IPS-20b (cell line): ENCODE data around the gene TCN2.

Experiments used
- H3K27ac ChIP-seq: one replicate; pipeline ENCODE4 v1.5.1; 2013; ENCODE audit warnings: low read length
- H3K27me3 ChIP-seq: 2 replicates; pipeline ENCODE4 v1.6.1; 2013; ENCODE audit warnings: mild to moderate bottlenecking, low read length, inconsistent platforms; ENCODE audit not compliant: insufficient read depth
- H3K36me3 ChIP-seq: 2 replicates; pipeline ENCODE4 v1.6.1; 2013; ENCODE audit warnings: low read depth, mild to moderate bottlenecking, inconsistent platforms, low read length, moderate library complexity; ENCODE audit not compliant: insufficient read depth
- H3K4me1 ChIP-seq: 2 replicates; pipeline ENCODE4 v1.6.1; 2013; ENCODE audit warnings: mild to moderate bottlenecking, control low read depth, inconsistent platforms, low read length, moderate library complexity; ENCODE audit not compliant: insufficient read depth
- H3K4me3 ChIP-seq: 2 replicates; pipeline ENCODE4 v1.5.1; 2013; ENCODE audit warnings: mild to moderate bottlenecking, low read length, inconsistent platforms
- H3K9ac ChIP-seq: 2 replicates; pipeline ENCODE4 v1.6.1; 2013; ENCODE audit warnings: low read depth, mild to moderate bottlenecking, inconsistent platforms, low read length, moderate library complexity
- H3K9me3 ChIP-seq: 2 replicates; pipeline ENCODE4 v1.6.1; 2013; ENCODE audit warnings: mild to moderate bottlenecking, low read depth, low read length, inconsistent platforms; ENCODE audit not compliant: insufficient read depth

TCN2 gene

DNA sequence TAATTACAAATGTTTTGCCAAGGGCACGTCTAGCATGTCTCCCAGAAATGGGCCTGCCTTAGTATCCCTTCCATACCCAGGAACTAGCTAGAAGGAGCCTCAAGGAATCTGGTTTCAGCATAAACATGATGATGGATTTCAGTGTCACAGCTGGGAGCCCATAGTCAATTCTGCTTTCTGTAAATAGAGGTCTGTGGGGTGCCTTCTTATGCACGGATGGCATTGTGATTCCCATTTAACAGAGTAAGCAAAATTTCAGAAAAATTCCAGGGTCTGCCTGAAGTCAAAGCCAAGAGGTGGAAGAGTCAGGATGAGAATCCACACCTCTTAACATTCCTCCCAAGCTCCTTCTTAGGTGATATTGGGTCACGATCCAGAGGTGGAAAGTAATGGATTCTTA, 48.6 kb downstream of the TCN2 start:
- H3K9ac ChIP-seq, result 0 out of 2 replicates have a peak overlapping the region, but pooled peaks have one; percentile 0
- no peaks in the 10 kb centered on the region for H3K27me3 ChIP-seq
- no peaks in the 10 kb centered on the region for H3K36me3 ChIP-seq
- no peak overlapping the region for H3K4me3 ChIP-seq
- peaks cover 4% of the 10 kb centered on the region; the same call in 1 of the 2 replicates for H3K4me1 ChIP-seq
- no peak overlapping the region for H3K27ac ChIP-seq
- no peaks in the 10 kb centered on the region for H3K9me3 ChIP-seq

DNA sequence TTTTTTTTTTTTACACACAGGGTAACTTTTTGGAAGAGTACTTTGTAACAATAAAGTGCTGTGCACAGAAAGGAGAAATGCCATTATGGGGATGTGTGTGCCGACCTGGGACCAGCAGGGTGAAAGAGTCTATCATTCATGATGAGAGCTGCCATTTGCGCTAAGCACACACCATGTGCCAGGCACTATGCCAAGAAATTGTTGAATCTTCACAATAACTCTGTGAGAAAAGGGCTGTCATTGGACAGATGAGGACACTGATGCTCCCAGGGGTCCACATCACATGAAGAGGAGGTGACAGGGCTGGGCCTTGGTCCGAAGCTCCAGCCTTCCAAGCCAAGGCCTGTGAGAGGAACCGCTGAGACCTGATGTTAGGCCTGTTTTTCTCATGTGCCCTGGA, 55.1 kb downstream of the TCN2 start:
- Histone ChIP-seq H3K36me3 (peaks cover 5% of the 10 kb centered on the region; the same call in 1 of the 2 replicates), H3K4me3 (no peak overlapping the region), H3K27me3 (peaks cover 11% of the 10 kb centered on the region), H3K9ac (no peak overlapping the region), H3K4me1 (peaks cover 6% of the 10 kb centered on the region; the same call in 1 of the 2 replicates), H3K9me3 (no peaks in the 10 kb centered on the region), H3K27ac (no peak overlapping the region)

DNA sequence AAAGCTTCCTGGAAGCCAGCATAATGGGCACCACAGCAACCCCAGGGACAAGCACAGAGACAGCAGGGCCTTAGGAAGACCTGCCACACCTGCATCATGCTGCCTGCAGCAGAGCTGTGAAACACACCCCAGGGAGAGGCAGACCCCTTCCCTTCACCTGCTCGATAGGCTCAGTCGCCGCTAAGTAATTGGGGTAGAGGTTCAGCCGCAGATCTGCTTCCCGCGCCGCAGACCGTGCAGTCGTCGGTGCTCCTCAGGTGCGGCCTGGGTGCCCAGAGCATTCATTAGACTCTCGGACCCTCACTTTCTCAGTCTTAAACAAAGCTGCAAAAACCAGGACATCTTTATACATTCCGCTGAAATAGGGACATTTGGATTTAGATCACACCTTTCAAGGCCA, 57.8 kb downstream of the TCN2 start:
- no peak overlapping the region for H3K4me3 ChIP-seq
- H3K4me1 ChIP-seq, result peaks cover 8% of the 10 kb centered on the region; the same call in 1 of the 2 replicates
- no peak overlapping the region for H3K27ac ChIP-seq
- H3K9me3 ChIP-seq, result no peaks in the 10 kb centered on the region
- H3K36me3 ChIP-seq, result peaks cover 5% of the 10 kb centered on the region; the same call in 1 of the 2 replicates
- no peak overlapping the region for H3K9ac ChIP-seq
- peaks cover 28% of the 10 kb centered on the region for H3K27me3 ChIP-seq

DNA sequence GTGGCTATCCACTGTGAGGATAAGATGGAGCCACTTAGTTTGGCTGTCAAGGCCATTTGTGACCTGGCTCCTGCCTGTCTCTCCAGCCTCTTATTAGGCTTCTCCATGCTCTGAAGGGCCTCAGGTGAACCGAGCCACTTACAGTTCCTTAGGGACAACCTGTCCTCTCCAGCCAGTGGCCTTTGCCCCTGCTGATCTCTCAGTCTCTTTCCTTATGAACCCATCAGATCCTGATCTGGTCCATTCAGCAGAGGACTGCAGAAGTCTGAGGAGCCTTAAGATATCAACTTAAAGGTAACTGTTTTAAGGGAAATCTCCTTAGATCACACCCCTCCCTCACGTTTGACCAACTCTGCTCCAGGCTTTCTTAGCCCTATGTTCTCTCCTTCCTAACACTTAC, 58.3 kb downstream of the TCN2 start:
- Histone ChIP-seq H3K9ac (no peak overlapping the region), H3K27ac (no peak overlapping the region), H3K4me1 (peaks cover 8% of the 10 kb centered on the region; the same call in 1 of the 2 replicates), H3K9me3 (no peaks in the 10 kb centered on the region), H3K27me3 (peaks cover 28% of the 10 kb centered on the region), H3K36me3 (peaks cover 5% of the 10 kb centered on the region; the same call in 1 of the 2 replicates), H3K4me3 (no peak overlapping the region)

DNA sequence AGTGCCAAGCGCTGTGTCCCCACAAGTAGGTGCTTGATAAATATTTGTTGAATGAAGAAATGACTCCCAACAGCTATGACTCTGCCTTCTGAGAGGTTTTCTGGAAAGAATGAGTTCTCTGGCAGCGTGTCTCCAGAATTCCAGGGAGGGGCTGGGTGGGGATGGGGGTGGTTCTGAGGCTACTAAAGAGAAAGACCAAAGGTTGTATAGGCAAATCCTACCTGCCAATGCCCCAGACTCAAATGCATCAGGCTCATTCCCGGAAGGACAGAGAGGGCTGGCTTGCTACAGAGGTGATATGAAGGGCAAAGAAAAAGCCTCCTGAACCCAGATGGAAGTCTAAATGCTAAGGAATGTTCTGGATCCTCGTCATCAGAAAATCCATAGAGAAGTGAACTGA, 58.8 kb downstream of the TCN2 start:
- H3K4me3 ChIP-seq, result no peak overlapping the region
- no peak overlapping the region for H3K27ac ChIP-seq
- H3K36me3 ChIP-seq, result peaks cover 5% of the 10 kb centered on the region; the same call in 1 of the 2 replicates

DNA sequence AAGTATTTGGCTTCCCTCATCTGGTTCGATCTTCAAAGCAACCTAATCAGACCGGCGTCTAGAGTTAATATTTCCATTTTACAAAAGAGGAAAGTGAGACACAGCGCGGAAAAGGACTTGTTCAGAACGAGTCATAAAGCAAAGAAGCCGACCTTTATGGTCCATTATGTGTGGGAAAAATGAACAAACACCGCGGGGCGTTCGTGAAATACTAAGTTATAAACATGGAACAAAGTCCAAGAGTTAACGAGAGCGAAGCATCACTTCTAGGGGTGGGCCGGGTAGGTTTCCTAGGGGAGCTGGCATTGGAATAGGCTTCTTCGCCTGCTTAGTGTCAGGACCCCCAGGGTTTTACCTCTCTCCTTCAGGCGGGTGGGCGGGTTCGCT, 60.1 kb downstream of the TCN2 start:
- peak overlapping the region; percentile 16; the same call in 1 of the 2 replicates for H3K9ac ChIP-seq
- H3K27me3 ChIP-seq, result peaks cover 28% of the 10 kb centered on the region
- peaks cover 5% of the 10 kb centered on the region; the same call in 1 of the 2 replicates for H3K36me3 ChIP-seq
- no peaks in the 10 kb centered on the region for H3K9me3 ChIP-seq
- H3K27ac ChIP-seq, result no peak overlapping the region
- H3K4me3 ChIP-seq, result peak overlapping the region; percentile 85
- H3K4me1 ChIP-seq, result peaks cover 8% of the 10 kb centered on the region; the same call in 1 of the 2 replicates

More for the DNA sequence above, 58.8 kb downstream of the TCN2 start:
- H3K27me3 ChIP-seq, result peaks cover 28% of the 10 kb centered on the region
- H3K4me1 ChIP-seq, result peaks cover 8% of the 10 kb centered on the region; the same call in 1 of the 2 replicates
- no peaks in the 10 kb centered on the region for H3K9me3 ChIP-seq
- H3K9ac ChIP-seq, result no peak overlapping the region

DNA sequence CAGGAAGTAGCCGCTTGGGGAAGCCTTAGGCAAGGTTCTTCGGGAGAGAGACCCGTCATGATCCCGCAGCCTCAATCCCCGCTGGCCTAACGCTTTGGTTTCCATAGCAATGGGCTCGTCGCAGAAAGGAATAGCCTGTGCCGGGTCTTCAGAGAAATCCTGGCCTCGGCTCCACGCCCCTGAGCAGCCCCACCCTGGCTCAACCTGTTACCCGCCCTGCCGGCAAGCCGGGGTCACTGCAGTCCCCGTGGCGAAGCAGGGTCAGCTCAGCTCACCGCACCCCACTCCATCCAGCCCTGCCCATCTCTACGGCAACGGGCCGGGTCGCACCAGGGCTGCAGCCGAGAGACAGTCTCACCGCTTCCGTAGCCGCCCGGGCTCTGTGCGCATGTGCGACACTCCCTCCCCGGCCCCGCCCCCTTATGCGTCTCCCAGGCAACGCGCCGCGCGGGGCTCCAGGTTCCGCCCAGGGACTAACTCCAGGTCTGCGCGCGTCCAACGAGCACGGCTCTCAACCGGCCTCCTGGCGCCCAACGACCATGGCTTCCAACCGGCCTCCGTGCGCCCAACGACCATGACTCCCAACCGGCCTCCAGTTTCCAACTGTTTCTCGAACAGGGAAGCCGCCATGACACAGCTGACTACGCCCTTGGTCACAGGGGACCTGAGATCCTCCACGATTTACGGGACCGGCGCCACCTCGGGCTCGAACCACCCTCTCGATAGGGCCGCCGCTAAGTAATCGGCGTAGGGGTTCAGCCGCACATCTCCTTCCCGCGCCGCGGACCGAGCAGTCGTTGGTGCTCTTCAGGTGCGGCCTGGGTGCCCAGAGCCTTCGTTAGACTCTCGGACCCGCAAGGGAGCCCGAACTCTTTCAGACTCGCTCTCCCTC, 60.8 kb downstream of the TCN2 start, which contains the start of gene DUSP18:
Gene DUSP18, minus strand, starts transcription at position 382 of the 892 bp plus-strand sequence. CDS start 3,872 bp downstream, outside the sequence.
- H3K4me1 ChIP-seq, result peaks cover 8% of the 10 kb centered on the region; the same call in 1 of the 2 replicates
- peak within 1 kb of the TSS; percentile 74; the same call in 1 of the 2 replicates for H3K9ac ChIP-seq
- H3K27me3 ChIP-seq, result peaks cover 28% of the 10 kb centered on the region
- H3K27ac ChIP-seq, result no peak within 1 kb of the TSS
- no peaks in the 10 kb centered on the region for H3K9me3 ChIP-seq
- peak within 1 kb of the TSS; percentile 85 for H3K4me3 ChIP-seq
- H3K36me3 ChIP-seq, result peaks cover 5% of the 10 kb centered on the region; the same call in 1 of the 2 replicates

DNA sequence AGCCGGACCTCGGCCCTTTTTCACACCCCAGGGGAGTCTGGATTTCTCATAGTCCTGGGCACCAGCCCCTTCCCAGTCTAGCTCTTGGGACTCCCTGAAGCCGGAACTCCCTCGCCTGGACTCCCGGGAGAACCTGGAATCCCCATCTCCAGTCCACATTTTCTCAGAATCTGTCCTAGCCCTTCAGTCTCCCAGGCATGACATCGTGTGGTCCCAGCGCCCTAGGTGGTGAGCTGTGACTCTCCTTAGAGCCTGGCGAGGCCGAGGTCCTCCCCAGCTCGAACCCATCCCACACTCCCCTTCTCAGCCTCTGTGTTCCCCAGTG, 61.4 kb downstream of the TCN2 start:
- Histone ChIP-seq H3K36me3 (peaks cover 3% of the 10 kb centered on the region; the same call in 1 of the 2 replicates), H3K27me3 (peaks cover 28% of the 10 kb centered on the region), H3K9ac (peak overlapping the region; percentile 74; the same call in 1 of the 2 replicates), H3K4me1 (peaks cover 8% of the 10 kb centered on the region; the same call in 1 of the 2 replicates), H3K27ac (no peak overlapping the region), H3K4me3 (peak overlapping the region; percentile 85), H3K9me3 (no peaks in the 10 kb centered on the region)

DNA sequence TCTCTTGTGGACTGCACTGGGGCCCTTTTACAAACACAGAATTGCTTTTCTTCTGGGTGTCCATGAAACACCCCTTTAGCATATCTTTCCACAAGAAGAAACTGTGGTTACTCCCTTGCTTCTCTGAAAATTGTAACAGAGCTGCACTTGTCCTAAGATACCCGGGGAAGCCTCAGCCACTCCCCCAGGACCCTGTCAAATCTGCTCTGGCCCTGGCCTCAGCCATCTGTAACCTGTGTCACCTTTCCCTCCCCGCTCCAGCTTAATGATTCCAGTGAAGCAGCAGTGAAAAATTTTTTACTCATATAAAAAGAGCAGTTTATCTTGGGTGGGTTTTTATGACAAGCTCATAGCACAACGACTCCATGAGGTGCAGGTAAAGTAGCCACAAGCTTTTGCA, 64.1 kb downstream of the TCN2 start:
- peaks cover 8% of the 10 kb centered on the region; the same call in 1 of the 2 replicates for H3K4me1 ChIP-seq
- no peak overlapping the region for H3K9ac ChIP-seq
- H3K4me3 ChIP-seq, result no peak overlapping the region
- H3K27me3 ChIP-seq, result peaks cover 25% of the 10 kb centered on the region
- no peaks in the 10 kb centered on the region for H3K9me3 ChIP-seq
- no peaks in the 10 kb centered on the region for H3K36me3 ChIP-seq
- no peak overlapping the region for H3K27ac ChIP-seq

DNA sequence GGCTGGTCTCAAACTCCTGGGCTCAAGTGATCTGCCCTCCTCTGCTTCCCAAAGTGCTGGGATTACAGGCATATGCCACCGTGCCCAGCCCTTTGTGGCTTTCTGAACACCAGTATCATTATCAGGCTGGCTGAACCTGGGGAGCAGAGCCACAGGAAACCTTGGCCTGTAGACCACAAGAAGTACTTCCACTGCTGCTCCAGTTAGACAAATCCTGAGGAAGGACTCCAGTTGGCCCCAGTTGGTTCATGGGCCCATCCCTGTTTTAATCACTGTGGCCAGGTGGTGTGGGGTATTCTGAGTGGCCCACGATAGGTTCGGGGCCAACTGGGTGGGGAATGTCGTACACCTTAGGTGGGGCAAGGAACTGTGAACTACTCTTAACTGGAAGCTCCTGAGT, 66.2 kb downstream of the TCN2 start:
- H3K9ac ChIP-seq, result no peak overlapping the region
- H3K9me3 ChIP-seq, result no peaks in the 10 kb centered on the region
- H3K27me3 ChIP-seq, result peaks cover 13% of the 10 kb centered on the region
- no peaks in the 10 kb centered on the region; the same call in 1 of the 2 replicates for H3K4me1 ChIP-seq
- no peak overlapping the region for H3K4me3 ChIP-seq
- H3K27ac ChIP-seq, result no peak overlapping the region
- H3K36me3 ChIP-seq, result no peaks in the 10 kb centered on the region

DNA sequence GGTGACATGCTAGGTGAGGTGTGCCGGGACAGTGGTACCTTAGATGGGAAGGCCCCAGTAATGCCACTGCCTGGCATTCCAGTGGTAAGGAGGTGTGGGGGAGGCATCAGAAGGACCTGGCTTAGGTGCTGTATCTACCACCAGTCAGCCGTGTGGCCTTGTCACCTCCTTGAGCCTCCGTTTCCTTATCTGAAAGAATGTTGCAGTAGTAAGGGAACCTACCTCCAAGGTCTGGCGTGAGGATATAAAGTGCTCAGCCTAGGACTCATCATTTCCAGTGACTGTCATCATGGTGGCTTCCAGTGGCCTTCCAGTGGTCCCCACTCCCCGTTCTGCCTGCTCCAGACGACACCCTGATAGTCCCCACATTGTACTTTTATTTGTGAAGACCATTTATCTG, 67.5 kb downstream of the TCN2 start:
- Histone ChIP-seq H3K4me3 (no peak overlapping the region), H3K36me3 (no peaks in the 10 kb centered on the region), H3K9ac (no peak overlapping the region), H3K27ac (no peak overlapping the region), H3K4me1 (peaks cover 2% of the 10 kb centered on the region; the same call in 1 of the 2 replicates), H3K9me3 (no peaks in the 10 kb centered on the region), H3K27me3 (0 out of 2 replicates have a peak, but pooled peaks cover 5% of the 10 kb centered on the region)
